ENCODE results near the gene PA2G4.

PA2G4 gene

DNA sequence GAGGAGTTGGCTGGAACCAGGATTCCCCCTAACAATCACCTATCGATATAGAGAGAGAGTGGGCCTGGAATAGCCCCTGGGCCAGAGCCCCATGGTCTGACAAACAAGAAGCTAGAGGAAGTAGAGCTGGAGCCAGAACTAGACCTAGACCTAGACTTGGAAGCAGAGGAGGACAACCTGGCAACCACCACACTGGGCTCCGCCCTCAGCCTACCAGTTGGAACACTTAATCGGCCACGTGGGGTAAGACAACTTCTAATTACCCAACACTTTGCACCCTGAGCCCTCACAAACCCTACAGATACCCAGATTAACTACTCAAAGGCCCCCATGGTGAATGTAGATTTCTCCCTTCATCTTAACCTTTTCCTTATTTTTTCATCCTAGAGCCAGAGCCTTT lies 4.6 kb upstream of the PA2G4 start:
- no peak for DNase-seq (ENCODE audit: low read depth, low spot score)
- in situ Hi-C loops (cut with HindIII; ENCODE audit: low sequenced_read_pairs): no loop called here
- H3K4me3 ChIP-seq (ENCODE audit: low read depth, low read length): no peak overlapping the region
- TF ChIP-seq, protein P1, sequence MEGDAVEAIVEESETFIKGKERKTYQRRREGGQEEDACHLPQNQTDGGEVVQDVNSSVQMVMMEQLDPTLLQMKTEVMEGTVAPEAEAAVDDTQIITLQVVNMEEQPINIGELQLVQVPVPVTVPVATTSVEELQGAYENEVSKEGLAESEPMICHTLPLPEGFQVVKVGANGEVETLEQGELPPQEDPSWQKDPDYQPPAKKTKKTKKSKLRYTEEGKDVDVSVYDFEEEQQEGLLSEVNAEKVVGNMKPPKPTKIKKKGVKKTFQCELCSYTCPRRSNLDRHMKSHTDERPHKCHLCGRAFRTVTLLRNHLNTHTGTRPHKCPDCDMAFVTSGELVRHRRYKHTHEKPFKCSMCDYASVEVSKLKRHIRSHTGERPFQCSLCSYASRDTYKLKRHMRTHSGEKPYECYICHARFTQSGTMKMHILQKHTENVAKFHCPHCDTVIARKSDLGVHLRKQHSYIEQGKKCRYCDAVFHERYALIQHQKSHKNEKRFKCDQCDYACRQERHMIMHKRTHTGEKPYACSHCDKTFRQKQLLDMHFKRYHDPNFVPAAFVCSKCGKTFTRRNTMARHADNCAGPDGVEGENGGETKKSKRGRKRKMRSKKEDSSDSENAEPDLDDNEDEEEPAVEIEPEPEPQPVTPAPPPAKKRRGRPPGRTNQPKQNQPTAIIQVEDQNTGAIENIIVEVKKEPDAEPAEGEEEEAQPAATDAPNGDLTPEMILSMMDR (IDR thresholded peaks at IDR 0.05; ENCODE audit: low read depth, low read length): no peak

DNA sequence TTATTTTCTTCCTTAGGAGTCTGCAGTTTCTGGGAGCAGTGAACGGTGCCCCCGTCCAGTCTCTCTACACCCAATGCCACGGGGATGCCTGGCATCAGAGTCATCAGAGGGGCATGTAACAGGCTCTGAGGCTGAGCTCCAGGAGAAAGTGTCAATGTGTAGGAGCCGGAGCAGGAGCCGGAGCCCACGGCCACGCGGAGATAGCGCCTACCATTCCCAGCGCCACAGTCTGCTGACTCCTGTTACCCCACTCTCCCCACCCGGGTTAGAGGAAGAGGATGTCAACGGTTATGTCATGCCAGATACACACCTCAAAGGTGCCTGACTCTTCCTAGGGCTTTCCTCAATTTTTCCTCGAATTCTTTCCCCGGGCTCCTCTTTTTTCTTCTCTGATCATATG lies 3.3 kb upstream of the PA2G4 start:
- TF ChIP-seq, protein P1 (IDR thresholded peaks at IDR 0.05; ENCODE audit: low read depth, low read length): no peak
- no peak overlapping the region for H3K4me3 ChIP-seq (ENCODE audit: low read depth, low read length)
- in situ Hi-C loops (cut with HindIII; ENCODE audit: low sequenced_read_pairs): no loop called here
- DNase-seq (ENCODE audit: low read depth, low spot score): no peak

DNA sequence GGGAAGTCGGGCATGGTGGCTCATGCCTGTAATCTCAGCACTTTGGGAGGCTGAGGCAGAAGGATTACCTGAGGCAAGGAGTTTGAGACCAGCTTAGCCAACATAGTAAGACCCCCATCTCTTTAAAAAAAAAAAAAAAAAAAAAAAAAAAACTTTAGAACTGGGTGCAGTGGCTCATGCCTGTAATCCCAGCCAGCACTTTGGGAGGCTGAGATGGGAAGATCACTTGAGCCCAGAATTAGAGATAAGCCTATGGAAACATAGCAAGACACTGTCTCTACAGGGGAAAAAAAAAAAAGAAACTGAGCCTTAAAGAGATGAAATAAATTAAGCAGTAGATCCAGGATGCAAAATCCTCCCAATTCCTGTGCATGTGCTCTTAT lies 1.7 kb upstream of the PA2G4 start:
- in situ Hi-C loops (cut with HindIII; ENCODE audit: low sequenced_read_pairs): no loop called here
- H3K4me3 ChIP-seq (ENCODE audit: low read depth, low read length): no peak overlapping the region
- no peak for DNase-seq (ENCODE audit: low read depth, low spot score)
- TF ChIP-seq, protein P1 (IDR thresholded peaks at IDR 0.05; ENCODE audit: low read depth, low read length): no peak

DNA sequence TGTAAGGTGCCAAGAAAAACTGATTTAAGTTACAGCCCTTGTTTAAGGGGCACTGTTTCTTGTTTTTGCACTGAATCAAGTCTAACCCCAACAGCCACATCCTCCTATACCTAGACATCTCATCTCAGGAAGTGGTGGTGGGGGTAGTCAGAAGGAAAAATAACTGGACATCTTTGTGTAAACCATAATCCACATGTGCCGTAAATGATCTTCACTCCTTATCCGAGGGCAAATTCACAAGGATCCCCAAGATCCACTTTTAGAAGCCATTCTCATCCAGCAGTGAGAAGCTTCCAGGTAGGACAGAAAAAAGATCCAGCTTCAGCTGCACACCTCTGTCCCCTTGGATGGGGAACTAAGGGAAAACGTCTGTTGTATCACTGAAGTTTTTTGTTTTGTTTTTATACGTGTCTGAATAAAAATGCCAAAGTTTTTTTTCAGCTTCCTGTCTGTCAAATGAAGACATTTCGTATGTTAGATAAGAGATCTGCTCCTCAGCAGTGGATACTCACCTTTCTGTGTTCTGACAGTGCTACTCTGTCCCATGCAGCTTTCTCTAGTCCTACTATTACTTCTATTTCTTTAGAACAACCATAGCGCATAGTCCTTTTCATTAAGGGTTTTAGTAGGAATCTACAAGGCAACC lies 1.2 kb upstream of the PA2G4 start:
- DNase-seq (ENCODE audit: low read depth, low spot score): no peak
- H3K4me3 ChIP-seq (ENCODE audit: low read depth, low read length): peak overlapping the region; percentile 93
- in situ Hi-C loops (cut with HindIII; ENCODE audit: low sequenced_read_pairs): no loop called here
- TF ChIP-seq, protein P1 (IDR thresholded peaks at IDR 0.05; ENCODE audit: low read depth, low read length): no peak

DNA sequence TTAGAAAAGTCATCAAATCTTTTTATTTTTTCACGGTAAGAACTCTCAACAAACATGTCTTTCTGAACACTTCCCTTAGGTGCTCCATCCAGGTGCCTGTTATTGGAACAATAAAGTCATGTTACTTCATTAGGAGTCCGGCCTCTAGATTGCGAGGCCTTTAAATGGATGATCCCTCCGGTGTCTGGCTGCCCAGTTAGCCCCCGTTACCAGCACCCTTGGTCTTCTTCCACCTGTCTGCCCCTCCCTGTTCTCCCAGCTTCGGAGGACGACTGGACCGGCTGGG lies 593 bp upstream of the PA2G4 start:
- DNase-seq (ENCODE audit: low read depth, low spot score): no peak
- in situ Hi-C loops (cut with HindIII; ENCODE audit: low sequenced_read_pairs): no loop called here
- H3K4me3 ChIP-seq (ENCODE audit: low read depth, low read length): peak overlapping the region; percentile 93
- TF ChIP-seq, protein P1 (IDR thresholded peaks at IDR 0.05; ENCODE audit: low read depth, low read length): no peak

DNA sequence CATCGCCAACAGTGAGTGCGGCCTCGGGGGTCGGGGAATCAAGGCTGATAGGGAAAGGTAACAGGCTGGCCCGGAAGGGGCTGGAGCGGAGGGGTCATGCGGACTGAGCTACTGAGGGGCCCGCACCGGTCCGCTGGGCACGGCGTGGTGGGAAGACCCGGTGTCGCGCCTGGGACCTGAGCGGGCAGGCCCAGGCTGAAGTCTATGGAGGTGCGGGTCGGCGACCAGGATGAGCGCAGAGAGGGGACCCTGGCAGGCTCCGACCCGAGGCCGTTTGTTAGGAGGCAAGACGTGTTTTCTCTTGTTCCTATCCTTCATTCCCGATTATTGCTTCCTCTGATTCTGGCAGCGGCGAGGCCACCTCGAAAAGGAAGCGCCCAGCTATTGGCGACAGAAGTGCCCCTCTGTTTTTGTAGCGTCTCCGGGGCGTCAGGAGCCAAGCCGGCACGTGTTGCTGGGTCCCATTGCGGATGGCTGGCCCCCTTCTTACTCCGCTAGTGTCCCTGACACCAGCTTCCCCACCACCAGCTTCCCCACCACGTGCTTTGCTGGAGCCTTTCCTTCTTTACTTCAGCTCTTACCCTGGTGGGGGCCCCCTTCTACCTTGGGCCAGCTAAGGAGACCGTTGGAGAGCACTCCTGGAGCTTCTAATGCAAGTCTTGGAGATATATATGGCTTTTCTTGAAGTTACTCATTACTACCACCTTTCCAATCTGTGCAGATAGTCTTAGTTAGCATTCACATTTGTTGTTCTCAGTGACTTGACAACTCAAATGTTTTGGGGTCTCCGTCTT lies 653 bp downstream of the PA2G4 start:
- TF ChIP-seq, protein P1 (IDR thresholded peaks at IDR 0.05; ENCODE audit: low read depth, low read length): peak; percentile 8
- in situ Hi-C loops (cut with HindIII; ENCODE audit: low sequenced_read_pairs): no loop called here
- peak overlapping the region; percentile 93 for H3K4me3 ChIP-seq (ENCODE audit: low read depth, low read length)
- no peak for DNase-seq (ENCODE audit: low read depth, low spot score)

Measured in astrocyte of the spinal cord (primary cell).